H9 (cell line): ENCODE results near the gene UPF2. TPM values are rescaled to one million over a fixed set of nuclear protein-coding genes. Genes with fewer than 3 reads are reported as not detected.

ENCODE experiments used
- DNase-seq: peaks from one replicate; pipeline ENCODE4 v3.0.0-alpha.2; 2017
- H2AFZ ChIP-seq: one replicate; pipeline ENCODE4 v1.6.1; 2013; ENCODE audit warnings: mild to moderate bottlenecking, low read length, control low read depth, moderate library complexity
- H2AK5ac ChIP-seq: 2 replicates; pipeline ENCODE4 v1.6.1; 2013; ENCODE audit warnings: low read length, control low read depth, mixed read lengths; ENCODE audit not compliant: insufficient read length
- H2BK120ac ChIP-seq: one replicate; pipeline ENCODE4 v1.6.1; 2013; ENCODE audit warnings: low read depth, mild to moderate bottlenecking, low read length, control low read depth, inconsistent platforms; ENCODE audit not compliant: poor library complexity, severe bottlenecking
- H2BK12ac ChIP-seq: 2 replicates; pipeline ENCODE4 v1.6.1; 2013; ENCODE audit warnings: low read length, control low read depth, mixed read lengths, low read depth; ENCODE audit not compliant: insufficient read length
- H2BK15ac ChIP-seq: 2 replicates; pipeline ENCODE4 v1.6.1; 2013; ENCODE audit warnings: low read depth, low read length, control low read depth
- H2BK20ac ChIP-seq: one replicate; pipeline ENCODE4 v1.6.1; 2013; ENCODE audit warnings: low read depth, mild to moderate bottlenecking, low read length, control low read depth, inconsistent platforms; ENCODE audit not compliant: poor library complexity, severe bottlenecking
- H2BK5ac ChIP-seq: 2 replicates; pipeline ENCODE4 v1.6.1; 2013; ENCODE audit warnings: low read length, control low read depth, mixed read lengths; ENCODE audit not compliant: insufficient read length
- H3K14ac ChIP-seq: 2 replicates; pipeline ENCODE4 v1.6.1; 2013; ENCODE audit warnings: low read length, control low read depth; ENCODE audit not compliant: insufficient read depth
- H3K18ac ChIP-seq: 2 replicates; pipeline ENCODE4 v1.6.1; 2013; ENCODE audit warnings: low read depth, mild to moderate bottlenecking, mixed read lengths, low read length, control low read depth; ENCODE audit not compliant: insufficient read length
- H3K23ac ChIP-seq: 2 replicates; pipeline ENCODE4 v1.6.1; 2013; ENCODE audit warnings: low read length, control low read depth, mixed read lengths, low read depth; ENCODE audit not compliant: insufficient read length
- H3K23me2 ChIP-seq: 2 replicates; pipeline ENCODE4 v1.6.1; 2013; ENCODE audit warnings: low read depth, mild to moderate bottlenecking, mixed read lengths, low read length, control low read depth; ENCODE audit not compliant: insufficient read length, poor library complexity, severe bottlenecking
- H3K27ac ChIP-seq: 2 replicates; pipeline ENCODE4 v1.5.1; 2013; ENCODE audit warnings: low read length, control low read depth, mixed read lengths, low read depth; ENCODE audit not compliant: insufficient read length
- H3K27me3 ChIP-seq: 2 replicates; pipeline ENCODE4 v1.6.1; 2013; ENCODE audit warnings: low read length, control low read depth, inconsistent platforms; ENCODE audit not compliant: insufficient read depth
- H3K4ac ChIP-seq: 2 replicates; pipeline ENCODE4 v1.6.1; 2013; ENCODE audit warnings: low read depth, mild to moderate bottlenecking, control low read depth, inconsistent platforms, low read length, moderate library complexity
- H3K4me1 ChIP-seq: 2 replicates; pipeline ENCODE4 v1.6.1; 2013; ENCODE audit warnings: low read length, control low read depth, inconsistent platforms; ENCODE audit not compliant: insufficient read depth
- H3K4me2 ChIP-seq: 2 replicates; pipeline ENCODE4 v1.6.1; 2013; ENCODE audit warnings: low read length, control low read depth, mixed read lengths; ENCODE audit not compliant: insufficient read length, insufficient read depth
- H3K56ac ChIP-seq: 2 replicates; pipeline ENCODE4 v1.6.1; 2013; ENCODE audit warnings: low read depth, mild to moderate bottlenecking, mixed read lengths, low read length, control low read depth; ENCODE audit not compliant: insufficient read length
- H3K79me1 ChIP-seq: 2 replicates; pipeline ENCODE4 v1.6.1; 2013; ENCODE audit warnings: low read depth, mild to moderate bottlenecking, moderate library complexity, low read length, control low read depth, inconsistent platforms; ENCODE audit not compliant: insufficient read depth, poor library complexity, severe bottlenecking
- H3K79me2 ChIP-seq: 2 replicates; pipeline ENCODE4 v1.6.1; 2013; ENCODE audit warnings: low read length, control low read depth, inconsistent platforms; ENCODE audit not compliant: insufficient read depth
- H3K9ac ChIP-seq: 2 replicates; pipeline ENCODE4 v1.6.1; 2013; ENCODE audit warnings: low read length, control low read depth, mixed read lengths; ENCODE audit not compliant: insufficient read length; ENCODE audit errors: extremely low read depth
- H3K9me3 ChIP-seq: one replicate; pipeline ENCODE4 v1.6.1; 2013; ENCODE audit warnings: low read depth, low read length, inconsistent platforms; ENCODE audit not compliant: control insufficient read depth
- H3T11ph ChIP-seq: one replicate; pipeline ENCODE4 v1.6.1; 2013; ENCODE audit warnings: mild to moderate bottlenecking, low read length, control low read depth, inconsistent platforms
- H4K20me1 ChIP-seq: one replicate; pipeline ENCODE4 v1.6.1; 2013; ENCODE audit not compliant: control insufficient read depth, insufficient read length, insufficient read depth
- H4K5ac ChIP-seq: 2 replicates; pipeline ENCODE4 v1.6.1; 2013; ENCODE audit warnings: low read depth, mild to moderate bottlenecking, mixed read lengths, low read length, control low read depth; ENCODE audit not compliant: insufficient read length
- H4K8ac ChIP-seq: replicated peaks from 2 replicates; pipeline ENCODE4 v1.6.1; 2013; ENCODE audit warnings: low read length, control low read depth, mixed read lengths, low read depth; ENCODE audit not compliant: insufficient read length
- H4K91ac ChIP-seq: 2 replicates; pipeline ENCODE4 v1.6.1; 2013; ENCODE audit warnings: low read depth, mild to moderate bottlenecking, moderate library complexity, mixed read lengths, low read length, control low read depth; ENCODE audit not compliant: insufficient read length
- H3K27ac Mint-ChIP-seq, 3 experiments: 2 replicates in 2 of 3; 3 replicates in 1 of 3; pipeline ENCODE4 v1.8.0; 2020 to 2021; ENCODE audit warnings: mixed read lengths in 3 of 3, mild to moderate bottlenecking in 1 of 3, moderate library complexity in 1 of 3
- H3K27me3 Mint-ChIP-seq: 2 replicates; pipeline ENCODE4 v1.8.0; 2021; ENCODE audit warnings: low read depth, mild to moderate bottlenecking, moderate library complexity, mixed read lengths
- H3K36me3 Mint-ChIP-seq, 3 experiments: 2 replicates in 2 of 3; 3 replicates in 1 of 3; pipeline ENCODE4 v1.8.0; 2020 to 2021; ENCODE audit warnings: low read depth in 3 of 3, mixed read lengths in 3 of 3; ENCODE audit not compliant: insufficient read depth in 1 of 3
- H3K4me1 Mint-ChIP-seq, 2 experiments: 2 replicates each; pipeline ENCODE4 v1.8.0; 2020; ENCODE audit warnings: mixed read lengths in 2 of 2
- H3K4me3 Mint-ChIP-seq, 2 experiments: 2 replicates in 1 of 2; 3 replicates in 1 of 2; pipeline ENCODE4 v1.8.0; 2020 to 2021; ENCODE audit warnings: mild to moderate bottlenecking in 2 of 2, mixed read lengths in 2 of 2, moderate library complexity in 1 of 2
- H3K9me3 Mint-ChIP-seq, 2 experiments: 2 replicates in 1 of 2; 3 replicates in 1 of 2; pipeline ENCODE4 v1.8.0; 2020; ENCODE audit warnings: mild to moderate bottlenecking in 2 of 2, mixed read lengths in 2 of 2, moderate library complexity in 1 of 2
- WGBS: extraction: QIAGEN DNeasy Blood & Tissue Kit; methylation state at CpG from one replicate; pipeline ENCODE4 v1.1.7; 2013; ENCODE audit warnings: missing lambda C conversion rate, low lambda C conversion rate, mixed read lengths; ENCODE audit not compliant: insufficient read length; ENCODE audit errors: extremely low coverage; 5-methylcytosine and 5-hydroxymethylcytosine counted together
- total RNA-seq: library from RNA; stranded (reverse); gene quantifications from 2 replicates; pipeline ENCODE4 v1.2.1, GENCODE V29; 2021
- TF ChIP-seq, protein P1 (sequence below): fragments of 200-600 bp; sonication (generic); conservative IDR thresholded peaks from 3 replicates; pipeline ENCODE4 v1.8.0; 2021; ENCODE audit warnings: antibody characterized with exemption, mild to moderate bottlenecking

Gene UPF2
- total RNA-seq, 1 experiment from 2014 or later: 34.1 TPM

DNA sequence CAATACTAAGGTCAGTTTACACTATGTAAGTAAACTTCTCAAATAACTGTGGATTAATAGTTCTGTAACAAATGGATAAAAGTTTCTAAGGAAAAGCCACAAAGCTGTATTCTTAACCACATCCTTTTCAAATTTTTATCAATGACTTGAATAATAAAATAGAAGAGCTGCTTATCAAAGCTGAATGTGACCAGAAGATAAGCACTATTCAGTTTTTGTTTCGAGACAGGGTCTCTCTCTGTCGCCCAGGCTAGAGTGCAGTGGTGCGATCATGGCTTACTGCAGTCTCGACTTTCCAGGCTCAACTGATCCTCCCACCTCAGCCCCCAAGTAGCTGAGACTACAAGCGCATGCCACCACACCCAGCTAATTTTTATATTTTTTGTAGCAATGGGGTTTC lies 17.0 kb downstream of the UPF2 start:
- Histone ChIP-seq H3K4me2 (no peak overlapping the region), H3K9me3 (no peaks in the 10 kb centered on the region), H3T11ph (no peak overlapping the region), H2AFZ (no peak overlapping the region), H2BK5ac (no peak overlapping the region), H3K56ac (no peak overlapping the region), H3K18ac (no peak overlapping the region), H4K91ac (no peak overlapping the region), H3K79me1 (no peaks in the 10 kb centered on the region), H4K5ac (no peak overlapping the region), H4K8ac (no peak overlapping the region), H3K9ac (no peak overlapping the region), H4K20me1 (no peaks in the 10 kb centered on the region), H3K79me2 (peaks cover 6% of the 10 kb centered on the region; the same call in 1 of the 2 replicates), H2BK20ac (no peak overlapping the region), H2AK5ac (no peak overlapping the region), H2BK120ac (no peak overlapping the region), H3K23me2 (no peaks in the 10 kb centered on the region), H3K4ac (no peak overlapping the region), H3K14ac (no peak overlapping the region), H3K27ac (no peak overlapping the region), H2BK12ac (no peak overlapping the region), H3K4me1 (no peaks in the 10 kb centered on the region), H3K23ac (no peak overlapping the region), H2BK15ac (no peak overlapping the region), H3K27me3 (no peaks in the 10 kb centered on the region)
- Mint-ChIP-seq H3K27me3 (no peaks in the 10 kb centered on the region), H3K4me1 (peaks cover 12 to 13% of the 10 kb centered on the region in 2 experiments), H3K27ac (no peak overlapping the region), H3K36me3 (peaks cover 7 to 37% (median 34%) of the 10 kb centered on the region in 3 experiments; a peak in 6 of 7 replicates), H3K9me3 (no peaks in the 10 kb centered on the region), H3K4me3 (no peak overlapping the region)
- DNase-seq: no peak
- TF ChIP-seq, protein P1, sequence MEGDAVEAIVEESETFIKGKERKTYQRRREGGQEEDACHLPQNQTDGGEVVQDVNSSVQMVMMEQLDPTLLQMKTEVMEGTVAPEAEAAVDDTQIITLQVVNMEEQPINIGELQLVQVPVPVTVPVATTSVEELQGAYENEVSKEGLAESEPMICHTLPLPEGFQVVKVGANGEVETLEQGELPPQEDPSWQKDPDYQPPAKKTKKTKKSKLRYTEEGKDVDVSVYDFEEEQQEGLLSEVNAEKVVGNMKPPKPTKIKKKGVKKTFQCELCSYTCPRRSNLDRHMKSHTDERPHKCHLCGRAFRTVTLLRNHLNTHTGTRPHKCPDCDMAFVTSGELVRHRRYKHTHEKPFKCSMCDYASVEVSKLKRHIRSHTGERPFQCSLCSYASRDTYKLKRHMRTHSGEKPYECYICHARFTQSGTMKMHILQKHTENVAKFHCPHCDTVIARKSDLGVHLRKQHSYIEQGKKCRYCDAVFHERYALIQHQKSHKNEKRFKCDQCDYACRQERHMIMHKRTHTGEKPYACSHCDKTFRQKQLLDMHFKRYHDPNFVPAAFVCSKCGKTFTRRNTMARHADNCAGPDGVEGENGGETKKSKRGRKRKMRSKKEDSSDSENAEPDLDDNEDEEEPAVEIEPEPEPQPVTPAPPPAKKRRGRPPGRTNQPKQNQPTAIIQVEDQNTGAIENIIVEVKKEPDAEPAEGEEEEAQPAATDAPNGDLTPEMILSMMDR: no peak
- no CpG with 5 or more reads among the region's 5 CpGs for WGBS
